Sigmoid colon (tissue), 7 donors: ENCODE measurements around the gene RHBDF2. TPM values are rescaled to one million over a fixed set of nuclear protein-coding genes. Genes with fewer than 3 reads are reported as not detected.

Experiments
- DNase-seq: peaks from one replicate; pipeline ENCODE4 v3.0.0-alpha.2; 2019
- H3K27ac ChIP-seq, 4 donors: fragments of 200-600 bp; sonication (generic); one replicate each; pipeline ENCODE4 v1.5.1; 2016 to 2019; ENCODE audit warnings: mild to moderate bottlenecking in 1 of 4
- H3K27me3 ChIP-seq, 3 donors: fragments of 200-600 bp; sonication (generic); one replicate each; pipeline ENCODE4 v1.5.1; 2019; ENCODE audit warnings: mild to moderate bottlenecking in 1 of 3
- H3K36me3 ChIP-seq, 4 donors: fragments of 200-600 bp; sonication (generic); one replicate each; pipeline ENCODE4 v1.5.1; 2016 to 2019
- H3K4me1 ChIP-seq, 4 donors: fragments of 200-600 bp; sonication (generic); one replicate each; pipeline ENCODE4 v1.5.1; 2017 to 2019
- H3K4me3 ChIP-seq, 4 donors: fragments of 200-600 bp; sonication (generic); one replicate each; pipeline ENCODE4 v1.5.1; 2017 to 2019; ENCODE audit warnings: mild to moderate bottlenecking in 2 of 4, moderate library complexity in 1 of 4
- H3K9me3 ChIP-seq, 4 donors: fragments of 200-600 bp in 3 of 4; sonication (generic) in 3 of 4; one replicate each; pipeline versions ENCODE4 v1.5.1 to v1.6.1; 2013 to 2019
- EP300 ChIP-seq, 4 donors: sonication (generic); formaldehyde crosslinking; IDR thresholded peaks; one replicate each; pipeline ENCODE4 v1.6.1; 2017; ENCODE audit warnings: antibody characterized with exemption in 4 of 4
- POLR2A ChIP-seq, 2 donors: fragments of 450-650 bp; IDR thresholded peaks; one replicate each; pipeline ENCODE4 v1.6.1; 2016; ENCODE audit warnings: antibody characterized with exemption in 2 of 2, mild to moderate bottlenecking in 2 of 2, moderate library complexity in 2 of 2
- POLR2AphosphoS5 ChIP-seq, 4 donors: sonication (generic); formaldehyde crosslinking; IDR thresholded peaks; one replicate each; pipeline ENCODE4 v1.6.1; 2017; ENCODE audit warnings: antibody characterized with exemption in 4 of 4
- WGBS, 2 donors: extraction: QIAGEN DNeasy Blood & Tissue Kit; methylation state at CpG; one replicate each; pipeline ENCODE4 v1.1.7; 2013; 5-methylcytosine and 5-hydroxymethylcytosine counted together
- intact Hi-C: fragments of 100-400 bp; cut with DNase I; formaldehyde crosslinking; loops from one replicate; pipeline ENCODE4 v1.15.1; 2023
- polyA plus RNA-seq, 3 donors: library from polyadenylated mRNA; stranded (reverse); fragments of 200-250 nt; gene quantifications; one replicate each; pipeline ENCODE4 v1.2.3, GENCODE V29; 2013
- total RNA-seq, 4 donors: library from RNA; depleted of rRNA; stranded (reverse); fragments of >200 nt; gene quantifications; one replicate each; pipeline ENCODE4 v1.1.0, GENCODE V29; 2016
- TF ChIP-seq, protein P1 (sequence below), 4 experiments: fragments of 450-650 bp in 3 of 4; fragments of 200-600 bp in 1 of 4; IDR thresholded peaks; one replicate each; pipeline ENCODE4 v1.5.1; 2016 to 2019; ENCODE audit warnings: antibody characterized with exemption in 4 of 4, mild to moderate bottlenecking in 3 of 4, moderate library complexity in 2 of 4
- donor health status: healthy with polysubstance abuse.
- donor health status: Bipolar disorder and iron deficiency.
- donor health status: healthy.

The RHBDF2 gene
- total and polyA plus RNA-seq, 7 donors = 1.2 to 35.7 (median 11.1) TPM

DNA sequence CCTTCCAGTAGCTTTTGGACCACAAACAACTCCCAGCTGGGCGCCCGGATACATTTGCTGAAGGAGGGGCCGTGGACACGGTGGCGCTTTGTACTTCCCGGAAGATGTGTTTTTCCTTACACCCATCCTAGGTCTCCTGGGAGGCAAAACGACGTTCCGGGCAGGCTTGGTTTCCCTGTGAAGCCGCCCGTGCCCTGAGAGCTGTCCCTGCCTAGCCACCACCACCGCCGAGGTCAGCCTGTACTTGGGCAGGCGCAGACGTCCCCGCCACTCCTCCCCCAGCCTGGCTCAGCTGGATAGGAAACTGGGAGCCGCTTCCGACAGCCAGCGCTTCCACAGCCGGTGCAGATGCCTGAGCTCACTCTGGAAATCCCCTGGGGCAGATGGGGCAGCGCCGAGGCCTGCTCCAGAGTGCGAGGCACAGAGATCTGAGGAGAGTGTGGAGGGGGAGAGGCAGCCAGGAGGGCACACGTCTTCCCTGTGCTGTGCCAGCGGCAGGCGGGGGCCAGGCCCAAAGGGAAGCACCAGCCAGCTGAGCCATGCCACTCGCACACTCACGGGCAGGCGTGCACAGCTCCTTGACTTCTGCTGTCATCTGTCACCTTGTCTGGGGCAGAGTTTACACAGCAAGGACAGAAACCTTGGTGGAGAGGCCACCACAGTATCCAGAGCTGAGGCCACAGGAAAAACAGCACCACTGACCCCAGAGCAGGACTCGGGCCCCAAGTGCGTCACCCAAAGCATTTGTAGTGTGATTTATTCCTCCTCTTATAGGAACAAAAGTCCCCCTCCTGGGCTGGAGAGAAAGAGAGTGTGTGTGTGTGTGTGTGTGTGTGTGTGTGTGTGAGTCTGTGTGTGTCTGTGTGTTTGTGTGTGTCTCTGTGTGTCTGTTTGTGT is 3.0 kb downstream of the RHBDF2 start:
- Histone ChIP-seq H3K9me3 (no peaks in the 10 kb centered on the region), H3K4me3 (peak overlapping the region in 2 of 4 donors; percentile 20 to 61), H3K36me3 (no peaks in the 10 kb centered on the region), H3K27ac (peak overlapping the region; percentile 69 to 78 (median 76)), H3K4me1 (peaks cover 0 to 39% (median 32%) of the 10 kb centered on the region in 4 donors), H3K27me3 (no peaks in the 10 kb centered on the region)
- TF ChIP-seq, protein P1, sequence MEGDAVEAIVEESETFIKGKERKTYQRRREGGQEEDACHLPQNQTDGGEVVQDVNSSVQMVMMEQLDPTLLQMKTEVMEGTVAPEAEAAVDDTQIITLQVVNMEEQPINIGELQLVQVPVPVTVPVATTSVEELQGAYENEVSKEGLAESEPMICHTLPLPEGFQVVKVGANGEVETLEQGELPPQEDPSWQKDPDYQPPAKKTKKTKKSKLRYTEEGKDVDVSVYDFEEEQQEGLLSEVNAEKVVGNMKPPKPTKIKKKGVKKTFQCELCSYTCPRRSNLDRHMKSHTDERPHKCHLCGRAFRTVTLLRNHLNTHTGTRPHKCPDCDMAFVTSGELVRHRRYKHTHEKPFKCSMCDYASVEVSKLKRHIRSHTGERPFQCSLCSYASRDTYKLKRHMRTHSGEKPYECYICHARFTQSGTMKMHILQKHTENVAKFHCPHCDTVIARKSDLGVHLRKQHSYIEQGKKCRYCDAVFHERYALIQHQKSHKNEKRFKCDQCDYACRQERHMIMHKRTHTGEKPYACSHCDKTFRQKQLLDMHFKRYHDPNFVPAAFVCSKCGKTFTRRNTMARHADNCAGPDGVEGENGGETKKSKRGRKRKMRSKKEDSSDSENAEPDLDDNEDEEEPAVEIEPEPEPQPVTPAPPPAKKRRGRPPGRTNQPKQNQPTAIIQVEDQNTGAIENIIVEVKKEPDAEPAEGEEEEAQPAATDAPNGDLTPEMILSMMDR (IDR thresholded peaks at IDR 0.05) = no peak
- no peak for TF ChIP-seq EP300 (IDR thresholded peaks at IDR 0.05)
- TF ChIP-seq POLR2AphosphoS5 (IDR thresholded peaks at IDR 0.05) = peak in 2 of 4 donors; percentile 30 to 32
- TF ChIP-seq POLR2A (IDR thresholded peaks at IDR 0.05) = no peak
- DNase-seq = peak; percentile 89
- intact Hi-C loops = no loop called here
- WGBS, 2 donors = 43 to 60% methylated on average over 31 of the region's 31 CpGs

DNA sequence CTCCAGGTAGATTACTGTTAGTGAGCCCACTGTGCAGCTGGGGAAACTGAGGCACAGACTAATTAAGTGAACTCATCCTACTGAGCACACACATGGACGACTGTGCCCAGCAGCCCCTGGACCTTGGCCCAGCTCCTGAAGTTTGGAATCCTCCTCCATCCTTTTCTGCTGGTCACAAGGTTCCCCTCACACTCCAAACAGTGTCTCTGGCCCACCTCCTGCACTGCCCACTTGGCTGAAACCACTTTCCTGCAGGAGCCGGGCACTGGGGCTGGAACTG is 3.6 kb downstream of the RHBDF2 start:
- TF ChIP-seq EP300 (IDR thresholded peaks at IDR 0.05) (no peak), POLR2AphosphoS5 (IDR thresholded peaks at IDR 0.05) (no peak), POLR2A (IDR thresholded peaks at IDR 0.05) (no peak)
- TF ChIP-seq, protein P1 (IDR thresholded peaks at IDR 0.05) = no peak
- no peaks in the 10 kb centered on the region for H3K36me3 ChIP-seq
- intact Hi-C loops = no loop called here
- H3K27me3 ChIP-seq = no peaks in the 10 kb centered on the region
- peak overlapping the region; percentile 69 to 78 (median 76) for H3K27ac ChIP-seq
- peak overlapping the region in 2 of 4 donors; percentile 20 to 61 for H3K4me3 ChIP-seq
- WGBS, 2 donors = 54 to 67% methylated on average over 2 of the region's 2 CpGs
- DNase-seq = no peak
- H3K9me3 ChIP-seq = no peaks in the 10 kb centered on the region
- peaks cover 0 to 39% (median 32%) of the 10 kb centered on the region in 4 donors for H3K4me1 ChIP-seq

DNA sequence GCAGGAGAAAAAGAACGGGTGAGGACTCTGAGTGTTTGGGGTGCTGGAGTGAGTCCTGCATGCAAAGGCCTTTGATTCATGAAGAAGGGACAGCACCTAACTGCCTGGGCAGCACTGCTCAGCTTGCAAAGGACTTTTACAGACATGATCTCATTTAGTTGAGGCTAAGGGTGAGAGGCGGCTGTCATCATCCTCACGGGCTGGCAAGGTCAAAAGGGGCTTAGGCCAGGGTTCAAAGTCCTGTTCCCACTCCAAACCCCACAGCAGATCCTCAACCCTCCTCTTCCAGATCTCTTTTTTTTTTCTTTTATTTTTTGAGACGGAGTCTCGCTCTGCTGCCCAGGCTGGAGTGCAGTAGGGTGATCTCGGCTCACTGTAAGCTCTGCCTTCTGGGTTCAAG is 4.8 kb downstream of the RHBDF2 start:
- WGBS, 2 donors = 81 to 90% methylated on average over 6 of the region's 6 CpGs
- Histone ChIP-seq H3K4me1 (peaks cover 0 to 31% (median 25%) of the 10 kb centered on the region in 4 donors), H3K27me3 (no peaks in the 10 kb centered on the region), H3K27ac (peak overlapping the region in 1 of 4 donors; percentile 8), H3K36me3 (no peaks in the 10 kb centered on the region), H3K9me3 (no peaks in the 10 kb centered on the region), H3K4me3 (no peak overlapping the region)
- DNase-seq = no peak
- TF ChIP-seq EP300 (IDR thresholded peaks at IDR 0.05) = no peak
- TF ChIP-seq, protein P1 (IDR thresholded peaks at IDR 0.05) = no peak
- no peak for TF ChIP-seq POLR2A (IDR thresholded peaks at IDR 0.05)
- no peak for TF ChIP-seq POLR2AphosphoS5 (IDR thresholded peaks at IDR 0.05)
- intact Hi-C loops = no loop called here

DNA sequence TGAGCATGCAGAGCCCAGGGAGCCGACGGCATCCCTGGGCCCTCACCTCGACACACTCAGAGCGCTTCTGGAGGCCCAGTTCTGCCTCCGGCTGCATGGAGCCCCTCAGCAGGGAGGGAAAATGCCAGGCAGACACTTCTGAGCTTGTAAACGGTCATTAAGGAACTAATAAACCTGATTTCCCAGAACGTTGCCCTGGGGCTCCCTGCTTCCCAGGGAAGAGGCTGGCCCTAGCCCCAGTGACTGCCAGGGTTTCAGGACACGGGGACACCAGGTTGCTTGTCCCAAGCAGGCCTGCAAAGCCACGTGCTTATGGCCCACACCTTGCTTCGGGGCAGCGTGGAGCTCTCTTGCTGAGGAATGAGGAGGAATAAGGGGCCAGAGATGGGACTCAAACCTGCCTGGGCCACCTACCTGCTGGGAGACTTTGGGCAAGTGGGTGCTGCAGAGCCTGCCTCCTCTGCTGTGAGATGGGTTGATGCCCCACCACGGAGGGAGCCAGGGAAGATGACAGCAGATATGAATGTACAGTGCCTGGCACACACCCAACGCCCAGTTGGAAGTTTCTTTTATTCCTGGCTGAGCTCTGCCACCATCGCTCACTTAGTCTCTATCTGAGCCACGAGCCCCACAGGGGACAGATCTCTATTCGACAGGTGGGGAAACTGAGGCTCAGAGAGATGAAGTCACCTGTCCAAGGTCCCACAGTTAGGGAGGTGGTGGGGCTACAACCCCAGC is 5.4 kb downstream of the RHBDF2 start:
- no peaks in the 10 kb centered on the region for H3K36me3 ChIP-seq
- H3K4me3 ChIP-seq = no peak overlapping the region
- H3K4me1 ChIP-seq = peaks cover 0 to 26% (median 19%) of the 10 kb centered on the region in 4 donors
- WGBS, 2 donors = 83 to 90% methylated on average over 16 of the region's 16 CpGs
- DNase-seq = no peak
- TF ChIP-seq, protein P1 (IDR thresholded peaks at IDR 0.05) = no peak
- no peak for TF ChIP-seq POLR2A (IDR thresholded peaks at IDR 0.05)
- TF ChIP-seq EP300 (IDR thresholded peaks at IDR 0.05) = no peak
- TF ChIP-seq POLR2AphosphoS5 (IDR thresholded peaks at IDR 0.05) = no peak
- intact Hi-C loops = no loop called here
- no peaks in the 10 kb centered on the region for H3K9me3 ChIP-seq
- H3K27ac ChIP-seq = peak overlapping the region in 1 of 4 donors; percentile 8
- no peaks in the 10 kb centered on the region for H3K27me3 ChIP-seq
